ENCODE data around the gene AMER2. TPM values are rescaled to one million over a fixed set of nuclear protein-coding genes. Genes with fewer than 3 reads are reported as not detected.

The AMER2 gene
- polyA plus RNA-seq (2013, experiment 1 of 2): 0.10 TPM
- polyA plus RNA-seq (2013, experiment 2 of 2): 0.10 TPM

- Histone ChIP-seq H3K79me1 (ENCODE audit: low read length) (no peaks in the 10 kb centered on the region), H2AK5ac (ENCODE audit: low read length) (no peak within 1 kb of the TSS), H2BK120ac (ENCODE audit: low read depth, low read length) (no peak within 1 kb of the TSS), H2BK15ac (replicated peaks; ENCODE audit: low read depth) (no peak within 1 kb of the TSS), H3K23ac (ENCODE audit: low read length) (no peak within 1 kb of the TSS), H3K36me3 (ENCODE audit: control insufficient read depth, insufficient read depth, low read length) (no peaks in the 10 kb centered on the region), H2BK5ac (ENCODE audit: low read length) (no peak within 1 kb of the TSS), H3K27ac (ENCODE audit: low read depth, low read length) (no peak within 1 kb of the TSS), H3K4me3 (ENCODE audit: low read length) (peak within 1 kb of the TSS; percentile 22), H3K9ac (ENCODE audit: low read length) (peak within 1 kb of the TSS; percentile 63), H3K79me2 (ENCODE audit: control insufficient read depth, insufficient read depth, low read length) (no peaks in the 10 kb centered on the region), H4K5ac (ENCODE audit: low read length) (no peak within 1 kb of the TSS), H3K4me1 (ENCODE audit: control insufficient read depth, low read depth, low read length) (peaks cover 2% of the 10 kb centered on the region), H4K8ac (ENCODE audit: low read depth, low read length) (no peak within 1 kb of the TSS), H3K4me2 (ENCODE audit: low read length) (peak within 1 kb of the TSS; percentile 60), H3K56ac (ENCODE audit: low read length) (peak within 1 kb of the TSS; percentile 78), H3K27me3 (ENCODE audit: insufficient read depth, low read length, poor library complexity) (peaks cover 8% of the 10 kb centered on the region), H3K18ac (ENCODE audit: low read length) (peak within 1 kb of the TSS; percentile 78), H3K4ac (ENCODE audit: low read depth, low read length) (no peak within 1 kb of the TSS)
- WGBS (ENCODE audit: extremely low coverage, insufficient coverage, low lambda C conversion rate): no CpG with 5 or more reads among the region's 50 CpGs
- DNase-seq: peak; percentile 36
Observed at GRCh38 chr13:25171517-25172302, at the start of gene AMER2. AMER2 (minus strand) TSS chr13:25172288; CDS start chr13:25171619, 669 bp downstream.

- Histone ChIP-seq H3K9ac (ENCODE audit: low read length) (no peak overlapping the region), H3K36me3 (ENCODE audit: control insufficient read depth, insufficient read depth, low read length) (no peaks in the 10 kb centered on the region), H3K4me3 (ENCODE audit: low read length) (no peak overlapping the region), H3K79me2 (ENCODE audit: control insufficient read depth, insufficient read depth, low read length) (no peaks in the 10 kb centered on the region), H3K4ac (ENCODE audit: low read depth, low read length) (no peak overlapping the region), H3K23ac (ENCODE audit: low read length) (no peak overlapping the region), H3K56ac (ENCODE audit: low read length) (no peak overlapping the region), H3K27me3 (ENCODE audit: insufficient read depth, low read length, poor library complexity) (no peaks in the 10 kb centered on the region), H2AK5ac (ENCODE audit: low read length) (no peak overlapping the region), H3K4me2 (ENCODE audit: low read length) (no peak overlapping the region), H4K8ac (ENCODE audit: low read depth, low read length) (no peak overlapping the region), H3K27ac (ENCODE audit: low read depth, low read length) (no peak overlapping the region), H2BK15ac (replicated peaks; ENCODE audit: low read depth) (no peak overlapping the region), H3K4me1 (ENCODE audit: control insufficient read depth, low read depth, low read length) (no peaks in the 10 kb centered on the region), H3K79me1 (ENCODE audit: low read length) (no peaks in the 10 kb centered on the region), H2BK5ac (ENCODE audit: low read length) (no peak overlapping the region), H4K5ac (ENCODE audit: low read length) (no peak overlapping the region), H3K18ac (ENCODE audit: low read length) (no peak overlapping the region), H2BK120ac (ENCODE audit: low read depth, low read length) (no peak overlapping the region)
- WGBS (ENCODE audit: extremely low coverage, insufficient coverage, low lambda C conversion rate): no CpG with 5 or more reads among the region's 5 CpGs
- no peak for DNase-seq
Observed at GRCh38 chr13:25218019-25218418, 45.9 kb upstream of the AMER2 start.

- DNase-seq: peak; percentile 51
- Histone ChIP-seq H3K79me1 (ENCODE audit: low read length) (no peaks in the 10 kb centered on the region), H2BK15ac (replicated peaks; ENCODE audit: low read depth) (no peak overlapping the region), H3K18ac (ENCODE audit: low read length) (no peak overlapping the region), H3K4me2 (ENCODE audit: low read length) (no peak overlapping the region), H3K23ac (ENCODE audit: low read length) (no peak overlapping the region), H3K4ac (ENCODE audit: low read depth, low read length) (no peak overlapping the region), H3K79me2 (ENCODE audit: control insufficient read depth, insufficient read depth, low read length) (no peaks in the 10 kb centered on the region), H3K36me3 (ENCODE audit: control insufficient read depth, insufficient read depth, low read length) (no peaks in the 10 kb centered on the region), H2BK120ac (ENCODE audit: low read depth, low read length) (no peak overlapping the region), H3K27me3 (ENCODE audit: insufficient read depth, low read length, poor library complexity) (no peaks in the 10 kb centered on the region), H3K4me1 (ENCODE audit: control insufficient read depth, low read depth, low read length) (no peaks in the 10 kb centered on the region), H4K8ac (ENCODE audit: low read depth, low read length) (no peak overlapping the region), H2BK5ac (ENCODE audit: low read length) (no peak overlapping the region), H3K56ac (ENCODE audit: low read length) (no peak overlapping the region), H3K27ac (ENCODE audit: low read depth, low read length) (no peak overlapping the region), H2AK5ac (ENCODE audit: low read length) (no peak overlapping the region), H4K5ac (ENCODE audit: low read length) (no peak overlapping the region), H3K9ac (ENCODE audit: low read length) (no peak overlapping the region), H3K4me3 (ENCODE audit: low read length) (no peak overlapping the region)
- no CpG with 5 or more reads among the region's 12 CpGs for WGBS (ENCODE audit: extremely low coverage, insufficient coverage, low lambda C conversion rate)
Observed at GRCh38 chr13:25217023-25217885, 45.2 kb upstream of the AMER2 start.

- no peaks in the 10 kb centered on the region for H3K4me1 ChIP-seq (ENCODE audit: control insufficient read depth, low read depth, low read length)
Observed at GRCh38 chr13:25215253-25215575, 43.1 kb upstream of the AMER2 start.

GRCh38 chr13:25214491-25215252, 42.6 kb upstream of the AMER2 start:
- Histone ChIP-seq H3K4me2 (ENCODE audit: low read length) (no peak overlapping the region), H3K9ac (ENCODE audit: low read length) (no peak overlapping the region), H2BK120ac (ENCODE audit: low read depth, low read length) (no peak overlapping the region), H2AK5ac (ENCODE audit: low read length) (no peak overlapping the region), H3K27ac (ENCODE audit: low read depth, low read length) (no peak overlapping the region), H3K23ac (ENCODE audit: low read length) (no peak overlapping the region), H2BK15ac (replicated peaks; ENCODE audit: low read depth) (no peak overlapping the region), H3K4ac (ENCODE audit: low read depth, low read length) (no peak overlapping the region), H3K27me3 (ENCODE audit: insufficient read depth, low read length, poor library complexity) (no peaks in the 10 kb centered on the region), H3K36me3 (ENCODE audit: control insufficient read depth, insufficient read depth, low read length) (no peaks in the 10 kb centered on the region), H3K18ac (ENCODE audit: low read length) (no peak overlapping the region), H2BK5ac (ENCODE audit: low read length) (no peak overlapping the region), H3K79me2 (ENCODE audit: control insufficient read depth, insufficient read depth, low read length) (no peaks in the 10 kb centered on the region), H3K4me3 (ENCODE audit: low read length) (no peak overlapping the region), H4K8ac (ENCODE audit: low read depth, low read length) (no peak overlapping the region), H3K79me1 (ENCODE audit: low read length) (no peaks in the 10 kb centered on the region), H4K5ac (ENCODE audit: low read length) (no peak overlapping the region), H3K56ac (ENCODE audit: low read length) (no peak overlapping the region), H3K4me1 (ENCODE audit: control insufficient read depth, low read depth, low read length) (no peaks in the 10 kb centered on the region)
- no CpG with 5 or more reads among the region's 6 CpGs for WGBS (ENCODE audit: extremely low coverage, insufficient coverage, low lambda C conversion rate)
- peak; percentile 53 for DNase-seq

More at GRCh38 chr13:25215253-25215575, 43.1 kb upstream of the AMER2 start:
- Histone ChIP-seq H2AK5ac (ENCODE audit: low read length) (no peak overlapping the region), H3K79me1 (ENCODE audit: low read length) (no peaks in the 10 kb centered on the region), H3K79me2 (ENCODE audit: control insufficient read depth, insufficient read depth, low read length) (no peaks in the 10 kb centered on the region), H3K56ac (ENCODE audit: low read length) (no peak overlapping the region), H2BK5ac (ENCODE audit: low read length) (no peak overlapping the region), H4K8ac (ENCODE audit: low read depth, low read length) (no peak overlapping the region), H3K36me3 (ENCODE audit: control insufficient read depth, insufficient read depth, low read length) (no peaks in the 10 kb centered on the region), H3K9ac (ENCODE audit: low read length) (no peak overlapping the region), H2BK120ac (ENCODE audit: low read depth, low read length) (no peak overlapping the region), H3K27me3 (ENCODE audit: insufficient read depth, low read length, poor library complexity) (no peaks in the 10 kb centered on the region), H3K27ac (ENCODE audit: low read depth, low read length) (no peak overlapping the region), H3K4me2 (ENCODE audit: low read length) (no peak overlapping the region), H3K18ac (ENCODE audit: low read length) (no peak overlapping the region), H3K4me3 (ENCODE audit: low read length) (no peak overlapping the region), H2BK15ac (replicated peaks; ENCODE audit: low read depth) (no peak overlapping the region), H3K4ac (ENCODE audit: low read depth, low read length) (no peak overlapping the region), H3K23ac (ENCODE audit: low read length) (no peak overlapping the region), H4K5ac (ENCODE audit: low read length) (no peak overlapping the region)
- WGBS (ENCODE audit: extremely low coverage, insufficient coverage, low lambda C conversion rate): no CpG with 5 or more reads among the region's 3 CpGs
- no peak for DNase-seq
